Neuronal stem cell (in vitro differentiated cells): ENCODE measurements around the gene DNAH17.
A peak's percentile ranks its signal among the peaks of the same experiment; 100 is the strongest.

Experiments used
- DNase-seq: peaks from one replicate; pipeline ENCODE4 v3.0.0-alpha.2; 2013; ENCODE audit warnings: low spot score
- H2AFZ ChIP-seq: one replicate; pipeline ENCODE4 v1.6.1; 2013; ENCODE audit warnings: mild to moderate bottlenecking, low read length, inconsistent platforms
- H2AK5ac ChIP-seq: 2 replicates; pipeline ENCODE4 v1.6.1; 2013; ENCODE audit warnings: low read depth, mild to moderate bottlenecking, inconsistent platforms, low read length, moderate library complexity, mixed read lengths
- H2BK120ac ChIP-seq: 2 replicates; pipeline ENCODE4 v1.6.1; 2013; ENCODE audit warnings: low read depth, mild to moderate bottlenecking, inconsistent platforms, low read length, moderate library complexity, mixed read lengths
- H2BK12ac ChIP-seq: one replicate; pipeline ENCODE4 v1.6.1; 2013; ENCODE audit warnings: low read length, inconsistent platforms
- H2BK15ac ChIP-seq: 2 replicates; pipeline ENCODE4 v1.6.1; 2013; ENCODE audit warnings: mild to moderate bottlenecking, low read length, inconsistent platforms, mixed read lengths
- H2BK5ac ChIP-seq: one replicate; pipeline ENCODE4 v1.6.1; 2013; ENCODE audit warnings: inconsistent platforms, mild to moderate bottlenecking, low read length, moderate library complexity
- H3K14ac ChIP-seq: one replicate; pipeline ENCODE4 v1.6.1; 2013; ENCODE audit warnings: low read length, inconsistent platforms
- H3K18ac ChIP-seq: 2 replicates; pipeline ENCODE4 v1.6.1; 2013; ENCODE audit warnings: low read length, inconsistent platforms
- H3K23ac ChIP-seq: 2 replicates; pipeline ENCODE4 v1.6.1; 2013; ENCODE audit warnings: low read depth, mild to moderate bottlenecking, mixed read lengths, low read length, inconsistent platforms; ENCODE audit not compliant: poor library complexity
- H3K27ac ChIP-seq: replicated peaks from 3 replicates; pipeline ENCODE4 v1.5.1; 2013; ENCODE audit warnings: low read length, inconsistent platforms
- H3K27me3 ChIP-seq, 3 experiments: 2 replicates each; pipeline ENCODE4 v1.6.1; 2013; ENCODE audit warnings: low read length in 3 of 3, mild to moderate bottlenecking in 2 of 3, inconsistent platforms in 1 of 3, low read depth in 1 of 3, mixed read lengths in 1 of 3, moderate library complexity in 1 of 3; ENCODE audit not compliant: control insufficient read depth in 3 of 3, insufficient read depth in 3 of 3
- H3K36me3 ChIP-seq, 2 donors: replicated peaks in 1 of 2; 2 replicates each; pipeline ENCODE4 v1.6.1; 2013; ENCODE audit warnings: low read length in 2 of 2; ENCODE audit not compliant: control insufficient read depth in 2 of 2, insufficient read depth in 2 of 2
- H3K4ac ChIP-seq: 2 replicates; pipeline ENCODE4 v1.6.1; 2013; ENCODE audit warnings: inconsistent platforms, mild to moderate bottlenecking, low read length, moderate library complexity
- H3K4me1 ChIP-seq, 2 donors: 1 replicate in 1 of 2; 2 replicates in 1 of 2; pipeline ENCODE4 v1.6.1; 2013; ENCODE audit warnings: low read length in 2 of 2, low read depth in 1 of 2; ENCODE audit not compliant: control insufficient read depth in 2 of 2, insufficient read depth in 1 of 2
- H3K4me2 ChIP-seq: one replicate; pipeline ENCODE4 v1.6.1; 2013; ENCODE audit warnings: mild to moderate bottlenecking, low read length, inconsistent platforms; ENCODE audit not compliant: insufficient read depth, poor library complexity, severe bottlenecking
- H3K4me3 ChIP-seq, 2 donors: 2 replicates each; pipeline ENCODE4 v1.5.1; 2013; ENCODE audit warnings: low read length in 2 of 2, mild to moderate bottlenecking in 2 of 2, inconsistent platforms in 1 of 2, moderate library complexity in 1 of 2
- H3K79me1 ChIP-seq: one replicate; pipeline ENCODE4 v1.6.1; 2013; ENCODE audit warnings: low read depth, mild to moderate bottlenecking, inconsistent platforms, low read length, moderate library complexity
- H3K9ac ChIP-seq: one replicate; pipeline ENCODE4 v1.6.1; 2013; ENCODE audit warnings: mild to moderate bottlenecking, low read depth, low read length, inconsistent platforms; ENCODE audit not compliant: poor library complexity
- H3K9me3 ChIP-seq, 2 donors: replicated peaks in 1 of 2; 2 replicates each; pipeline versions ENCODE3 to v1.6.1; 2013; ENCODE audit warnings: low read length in 2 of 2, mild to moderate bottlenecking in 2 of 2, inconsistent platforms in 1 of 2, low read depth in 1 of 2, mixed read lengths in 1 of 2, moderate library complexity in 1 of 2; ENCODE audit not compliant: control insufficient read depth in 2 of 2, insufficient read depth in 1 of 2
- H4K8ac ChIP-seq: one replicate; pipeline ENCODE4 v1.6.1; 2013; ENCODE audit warnings: low read depth, mild to moderate bottlenecking, inconsistent platforms, low read length, moderate library complexity
- H4K91ac ChIP-seq: one replicate; pipeline ENCODE4 v1.6.1; 2013; ENCODE audit warnings: low read length, low read depth, mild to moderate bottlenecking, inconsistent platforms; ENCODE audit not compliant: poor library complexity
- WGBS, 2 donors: extraction: QIAGEN DNeasy Blood & Tissue Kit; methylation state at CpG; one replicate each; pipeline ENCODE4 v1.1.7; 2013; ENCODE audit warnings: missing lambda C conversion rate in 2 of 2, mixed read lengths in 1 of 2; ENCODE audit not compliant: insufficient read length in 2 of 2, insufficient replicate concordance in 1 of 2; ENCODE audit errors: extremely low coverage in 2 of 2; 5-methylcytosine and 5-hydroxymethylcytosine counted together

DNAH17 gene

GRCh38 chr17:78394209-78394608 lies 183.0 kb downstream of the DNAH17 start:
- peaks cover 0 to 2% (median 0%) of the 10 kb centered on the region in 3 experiments for H3K27me3 ChIP-seq
- H2BK120ac ChIP-seq = no peak overlapping the region
- H3K27ac ChIP-seq = no peak overlapping the region
- peak overlapping the region; percentile 32 for H3K9ac ChIP-seq
- no peak overlapping the region for H2AFZ ChIP-seq
- H3K18ac ChIP-seq = no peak overlapping the region
- H3K14ac ChIP-seq = no peak overlapping the region
- WGBS, 2 donors = no CpG with 5 or more reads among the region's 7 CpGs
- no peak for DNase-seq
- H3K4me2 ChIP-seq = no peak overlapping the region
- H3K36me3 ChIP-seq = peaks cover 27 to 78% of the 10 kb centered on the region in 2 donors
- no peak overlapping the region for H4K91ac ChIP-seq
- H3K4ac ChIP-seq = no peak overlapping the region
- H2BK5ac ChIP-seq = no peak overlapping the region
- H3K79me1 ChIP-seq = peaks cover 20% of the 10 kb centered on the region
- H2BK12ac ChIP-seq = no peak overlapping the region
- no peak overlapping the region for H4K8ac ChIP-seq
- no peaks in the 10 kb centered on the region for H3K9me3 ChIP-seq
- no peak overlapping the region for H3K23ac ChIP-seq
- no peak overlapping the region for H2AK5ac ChIP-seq
- peaks cover 4 to 7% of the 10 kb centered on the region in 2 donors for H3K4me1 ChIP-seq
- H3K4me3 ChIP-seq = no peak overlapping the region
- no peak overlapping the region for H2BK15ac ChIP-seq

DNA sequence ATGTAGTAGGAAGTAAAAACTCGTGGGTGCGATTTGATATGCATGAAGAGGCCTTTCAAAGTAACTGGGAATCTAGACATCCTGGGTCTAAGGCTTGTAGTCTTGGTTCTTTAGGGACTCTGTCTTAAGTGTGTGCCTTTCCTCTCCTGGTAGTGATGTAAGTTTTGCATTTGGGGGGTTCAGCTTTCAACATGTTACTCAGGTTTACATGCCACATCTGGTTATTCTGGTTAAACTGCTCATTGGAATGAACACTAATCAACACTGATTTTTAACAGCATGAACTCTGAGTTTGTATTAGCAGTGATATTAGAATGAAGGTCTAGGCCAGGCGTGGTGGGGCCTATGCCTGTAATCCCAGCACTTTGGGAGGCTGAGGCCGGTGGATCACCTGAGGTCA lies 183.6 kb downstream of the DNAH17 start:
- no peak for DNase-seq
- Histone ChIP-seq H3K27me3 (peaks cover 0 to 2% (median 0%) of the 10 kb centered on the region in 3 experiments), H3K4ac (no peak overlapping the region), H3K4me2 (no peak overlapping the region), H4K91ac (no peak overlapping the region), H3K27ac (no peak overlapping the region), H3K9ac (no peak overlapping the region), H3K36me3 (peaks cover 21 to 72% of the 10 kb centered on the region in 2 donors), H2AFZ (no peak overlapping the region), H3K23ac (no peak overlapping the region), H2BK12ac (no peak overlapping the region), H2BK15ac (no peak overlapping the region), H3K79me1 (peaks cover 15% of the 10 kb centered on the region), H2BK5ac (no peak overlapping the region), H2BK120ac (no peak overlapping the region), H3K4me1 (peaks cover 4 to 7% of the 10 kb centered on the region in 2 donors), H4K8ac (no peak overlapping the region), H2AK5ac (no peak overlapping the region), H3K14ac (no peak overlapping the region), H3K9me3 (no peaks in the 10 kb centered on the region), H3K4me3 (no peak overlapping the region), H3K18ac (no peak overlapping the region)
- WGBS, 2 donors = no CpG with 5 or more reads among the region's 4 CpGs

- Histone ChIP-seq H3K4ac (no peak overlapping the region), H3K4me3 (no peak overlapping the region), H2AK5ac (no peak overlapping the region), H3K27ac (no peak overlapping the region), H4K8ac (no peak overlapping the region), H3K9me3 (no peaks in the 10 kb centered on the region), H2BK15ac (no peak overlapping the region), H3K4me2 (no peak overlapping the region), H2BK120ac (no peak overlapping the region), H3K79me1 (peaks cover 15% of the 10 kb centered on the region), H4K91ac (no peak overlapping the region), H2AFZ (no peak overlapping the region), H2BK12ac (no peak overlapping the region), H3K23ac (no peak overlapping the region), H3K4me1 (peaks cover 4 to 7% of the 10 kb centered on the region in 2 donors), H3K27me3 (peaks cover 0 to 2% (median 0%) of the 10 kb centered on the region in 3 experiments), H3K14ac (no peak overlapping the region), H3K9ac (no peak overlapping the region), H2BK5ac (no peak overlapping the region), H3K18ac (no peak overlapping the region), H3K36me3 (peaks cover 12 to 67% of the 10 kb centered on the region in 2 donors)
- WGBS, 2 donors = no CpG with 5 or more reads among the region's 6 CpGs
- DNase-seq = no peak
Observed at GRCh38 chr17:78392295-78392694, 184.9 kb downstream of the DNAH17 start.

GRCh38 chr17:78391843-78392242 lies 185.4 kb downstream of the DNAH17 start:
- H2BK15ac ChIP-seq = no peak overlapping the region
- no peak overlapping the region for H2AFZ ChIP-seq
- no peak overlapping the region for H2BK120ac ChIP-seq
- no peak overlapping the region for H2AK5ac ChIP-seq
- H4K91ac ChIP-seq = no peak overlapping the region
- no peak overlapping the region for H4K8ac ChIP-seq
- H3K27ac ChIP-seq = no peak overlapping the region
- no peaks in the 10 kb centered on the region for H3K27me3 ChIP-seq
- no peak overlapping the region for H3K4me2 ChIP-seq
- H3K18ac ChIP-seq = no peak overlapping the region
- no peak overlapping the region for H3K14ac ChIP-seq
- peaks cover 14% of the 10 kb centered on the region for H3K79me1 ChIP-seq
- H3K4ac ChIP-seq = no peak overlapping the region
- no peak overlapping the region for H2BK12ac ChIP-seq
- no peak overlapping the region for H2BK5ac ChIP-seq
- peaks cover 8 to 62% of the 10 kb centered on the region in 2 donors for H3K36me3 ChIP-seq
- H3K4me3 ChIP-seq = no peak overlapping the region
- WGBS, 2 donors = no CpG with 5 or more reads among the region's 4 CpGs
- no peak overlapping the region for H3K9ac ChIP-seq
- H3K23ac ChIP-seq = no peak overlapping the region
- DNase-seq = no peak
- peaks cover 4 to 7% of the 10 kb centered on the region in 2 donors for H3K4me1 ChIP-seq
- H3K9me3 ChIP-seq = no peaks in the 10 kb centered on the region
